Keratinocyte (primary cell): ENCODE results near the gene ACTN4.

Experiments
- EZH2 ChIP-seq: IDR thresholded peaks from one replicate; pipeline ENCODE4 v1.6.1; 2012; ENCODE audit warnings: inconsistent platforms, mild to moderate bottlenecking, low read length, moderate library complexity
- TF ChIP-seq, protein P1 (sequence below), 3 experiments: IDR thresholded peaks in 1 of 3; conservative IDR thresholded peaks in 1 of 3; optimal IDR thresholded peaks in 1 of 3; 2 replicates in 2 of 3; 3 replicates in 1 of 3; pipeline versions ENCODE3 to v1.5.1; 2011; ENCODE audit warnings: low read length in 3 of 3, mild to moderate bottlenecking in 3 of 3, moderate library complexity in 2 of 3, control low read depth in 1 of 3, inconsistent platforms in 1 of 3; ENCODE audit not compliant: insufficient read depth in 2 of 3; ENCODE audit errors: extremely low read depth in 1 of 3

DNA sequence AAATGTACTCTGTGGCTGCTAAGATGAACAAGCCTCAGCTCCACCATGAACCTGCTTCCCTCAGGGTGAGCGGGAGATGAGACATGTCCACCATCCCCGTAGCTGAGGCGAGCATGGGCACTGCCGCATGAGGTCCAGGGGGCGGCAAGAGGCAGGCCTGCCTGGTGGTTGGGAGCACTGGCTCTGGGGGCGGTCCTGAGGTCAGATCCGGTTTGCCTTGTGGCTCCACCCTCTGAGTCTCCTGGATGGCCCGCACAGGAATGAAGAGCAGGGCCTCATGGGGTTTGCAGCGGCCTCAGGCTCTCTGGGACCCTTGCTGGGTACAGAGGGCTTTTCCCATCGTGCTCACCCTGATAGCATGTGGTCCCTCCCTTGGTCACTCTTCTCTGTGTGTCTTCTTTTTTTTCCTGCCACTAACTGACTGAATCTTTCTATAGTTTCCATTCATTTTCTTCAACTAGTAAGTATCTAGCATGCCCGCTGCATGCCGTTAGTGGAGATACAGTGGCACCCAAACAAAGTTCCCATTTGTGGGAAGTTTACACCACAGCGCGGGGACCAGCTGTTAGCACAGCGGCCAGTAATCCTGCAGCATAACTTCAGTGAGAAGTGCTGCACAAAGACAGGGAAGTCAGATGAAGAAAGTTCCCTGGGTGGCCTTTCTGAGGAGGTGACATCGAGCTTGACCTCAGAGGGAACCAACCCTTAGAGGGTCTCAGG, 59.5 kb downstream of the ACTN4 start:
- TF ChIP-seq, protein P1, sequence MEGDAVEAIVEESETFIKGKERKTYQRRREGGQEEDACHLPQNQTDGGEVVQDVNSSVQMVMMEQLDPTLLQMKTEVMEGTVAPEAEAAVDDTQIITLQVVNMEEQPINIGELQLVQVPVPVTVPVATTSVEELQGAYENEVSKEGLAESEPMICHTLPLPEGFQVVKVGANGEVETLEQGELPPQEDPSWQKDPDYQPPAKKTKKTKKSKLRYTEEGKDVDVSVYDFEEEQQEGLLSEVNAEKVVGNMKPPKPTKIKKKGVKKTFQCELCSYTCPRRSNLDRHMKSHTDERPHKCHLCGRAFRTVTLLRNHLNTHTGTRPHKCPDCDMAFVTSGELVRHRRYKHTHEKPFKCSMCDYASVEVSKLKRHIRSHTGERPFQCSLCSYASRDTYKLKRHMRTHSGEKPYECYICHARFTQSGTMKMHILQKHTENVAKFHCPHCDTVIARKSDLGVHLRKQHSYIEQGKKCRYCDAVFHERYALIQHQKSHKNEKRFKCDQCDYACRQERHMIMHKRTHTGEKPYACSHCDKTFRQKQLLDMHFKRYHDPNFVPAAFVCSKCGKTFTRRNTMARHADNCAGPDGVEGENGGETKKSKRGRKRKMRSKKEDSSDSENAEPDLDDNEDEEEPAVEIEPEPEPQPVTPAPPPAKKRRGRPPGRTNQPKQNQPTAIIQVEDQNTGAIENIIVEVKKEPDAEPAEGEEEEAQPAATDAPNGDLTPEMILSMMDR (optimal IDR thresholded peaks at IDR 0.05 in 1 of 3, IDR thresholded peaks at IDR 0.05 in 1 of 3, conservative IDR thresholded peaks at IDR 0.05 in 1 of 3; ENCODE audit: extremely low read depth in 1 of 3, insufficient read depth in 2 of 3, low read length in 3 of 3): no peak
- no peak for TF ChIP-seq EZH2
